GM18873 (cell line): ENCODE data around the gene IQCM.

Experiments used
- ATAC-seq: cut with Tn5 transposase; IDR thresholded peaks from one replicate; pipeline ENCODE4 v1.9.1; 2021; ENCODE audit warnings: mild to moderate bottlenecking, moderate library complexity, moderate number of reproducible peaks; ENCODE audit not compliant: unreplicated experiment, low FRiP score

IQCM gene

GRCh38 chr4:149781150-149781549 lies 34.5 kb downstream of the IQCM start:
- ATAC-seq: no peak

- no peak for ATAC-seq
These were observed 47.2 kb downstream of the IQCM start for GRCh38 chr4:149768477-149768876.

- ATAC-seq: no peak
These were observed 49.5 kb downstream of the IQCM start for GRCh38 chr4:149766135-149766534.

GRCh38 chr4:149765630-149766029 lies 50.0 kb downstream of the IQCM start:
- no peak for ATAC-seq

- no peak for ATAC-seq
These were observed 59.7 kb downstream of the IQCM start for GRCh38 chr4:149755969-149756368.

GRCh38 chr4:149754526-149754925 lies 61.1 kb downstream of the IQCM start:
- no peak for ATAC-seq

GRCh38 chr4:149752729-149753128 lies 62.9 kb downstream of the IQCM start:
- no peak for ATAC-seq

GRCh38 chr4:149751174-149751573 lies 64.5 kb downstream of the IQCM start:
- ATAC-seq: no peak

GRCh38 chr4:149749784-149750183 lies 65.9 kb downstream of the IQCM start:
- no peak for ATAC-seq

GRCh38 chr4:149747646-149748045 lies 68.0 kb downstream of the IQCM start:
- ATAC-seq: no peak

- ATAC-seq: no peak
These were observed 69.4 kb downstream of the IQCM start for GRCh38 chr4:149746276-149746675.

- ATAC-seq: no peak
These were observed 74.3 kb downstream of the IQCM start for GRCh38 chr4:149741186-149741831.

GRCh38 chr4:149738156-149738555 lies 77.5 kb downstream of the IQCM start:
- no peak for ATAC-seq

- no peak for ATAC-seq
These were observed 79.8 kb downstream of the IQCM start for GRCh38 chr4:149735796-149736195.

GRCh38 chr4:149728444-149728843 lies 87.2 kb downstream of the IQCM start:
- ATAC-seq: no peak

GRCh38 chr4:149727663-149728062 lies 88.0 kb downstream of the IQCM start:
- ATAC-seq: no peak

- no peak for ATAC-seq
These were observed 92.6 kb downstream of the IQCM start for GRCh38 chr4:149723065-149723464.

- ATAC-seq: no peak
These were observed 95.8 kb downstream of the IQCM start for GRCh38 chr4:149719806-149720205.

GRCh38 chr4:149719357-149719756 lies 96.3 kb downstream of the IQCM start:
- ATAC-seq: no peak

- ATAC-seq: no peak
These were observed 97.1 kb downstream of the IQCM start for GRCh38 chr4:149718500-149718899.

- no peak for ATAC-seq
These were observed 98.9 kb downstream of the IQCM start for GRCh38 chr4:149716728-149717127.

- no peak for ATAC-seq
These were observed 99.6 kb downstream of the IQCM start for GRCh38 chr4:149715822-149716585.
